GM18909 (cell line): ENCODE data around the gene CDC42BPA.

Experiments
- ATAC-seq: cut with Tn5 transposase; IDR thresholded peaks from one replicate; pipeline ENCODE4 v1.9.1; 2021; ENCODE audit warnings: mild to moderate bottlenecking; ENCODE audit not compliant: unreplicated experiment, poor library complexity

The CDC42BPA gene

GRCh38 chr1:226940029-226940805 lies 378.1 kb downstream of the CDC42BPA start, which contains the start of gene COQ8A:
Gene COQ8A (plus strand): TSS chr1:226940294. CDS start chr1:226961386, 21,092 bp downstream.
- ATAC-seq, result peak; percentile 97
